CD4-positive, alpha-beta T cell treated with Interleukin-4 for 1 hour (primary cell): Measurements from ENCODE around the gene INTS6.

Source experiments
- DNase-seq, 2 donors: peaks; one replicate each; pipeline ENCODE4 v3.0.0-alpha.2; 2020 to 2022

Gene INTS6

GRCh38 chr13:51341791-51342190 is 111.0 kb downstream of the INTS6 start:
- DNase-seq = no peak

GRCh38 chr13:51341232-51341631 is 111.6 kb downstream of the INTS6 start:
- DNase-seq = no peak

- DNase-seq = no peak
Measured at GRCh38 chr13:51339952-51340732, 112.7 kb downstream of the INTS6 start.

- no peak for DNase-seq
Measured at GRCh38 chr13:51339354-51339753, 113.5 kb downstream of the INTS6 start, which contains the start of gene SERPINE3. SERPINE3 (plus strand) TSS chr13:51339691; CDS start chr13:51341092, 1,401 bp downstream.

GRCh38 chr13:51336746-51337145 is 116.1 kb downstream of the INTS6 start:
- DNase-seq = no peak

GRCh38 chr13:51333826-51334225 is 119.0 kb downstream of the INTS6 start:
- no peak for DNase-seq

GRCh38 chr13:51333421-51333820 is 119.4 kb downstream of the INTS6 start:
- DNase-seq = no peak

- DNase-seq = no peak
Measured at GRCh38 chr13:51332566-51333361, 120.1 kb downstream of the INTS6 start.

- DNase-seq = no peak
Measured at GRCh38 chr13:51331354-51331861, 121.4 kb downstream of the INTS6 start.

- no peak for DNase-seq
Measured at GRCh38 chr13:51330791-51331190, 122.0 kb downstream of the INTS6 start.

GRCh38 chr13:51329606-51330005 is 123.2 kb downstream of the INTS6 start:
- DNase-seq = no peak

GRCh38 chr13:51328488-51328887 is 124.3 kb downstream of the INTS6 start:
- no peak for DNase-seq

- no peak for DNase-seq
Measured at GRCh38 chr13:51327961-51328360, 124.9 kb downstream of the INTS6 start.

GRCh38 chr13:51326777-51327176 is 126.1 kb downstream of the INTS6 start:
- no peak for DNase-seq

- no peak for DNase-seq
Measured at GRCh38 chr13:51325837-51326236, 127.0 kb downstream of the INTS6 start.

- DNase-seq = no peak
Measured at GRCh38 chr13:51324714-51325420, 128.0 kb downstream of the INTS6 start.

GRCh38 chr13:51323824-51324511 is 128.9 kb downstream of the INTS6 start:
- DNase-seq = no peak

GRCh38 chr13:51322826-51323225 is 130.0 kb downstream of the INTS6 start:
- DNase-seq = no peak

GRCh38 chr13:51321836-51322235 is 131.0 kb downstream of the INTS6 start:
- DNase-seq = no peak

GRCh38 chr13:51318876-51319275 is 134.0 kb downstream of the INTS6 start:
- no peak for DNase-seq

GRCh38 chr13:51318015-51318414 is 134.8 kb downstream of the INTS6 start:
- DNase-seq = no peak

- no peak for DNase-seq
Measured at GRCh38 chr13:51317262-51317661, 135.6 kb downstream of the INTS6 start.

GRCh38 chr13:51313619-51314018 is 139.2 kb downstream of the INTS6 start:
- DNase-seq = no peak
